Small intestine (tissue), 7 donors: ENCODE data around the gene AURKA. TPM values are rescaled to one million over a fixed set of nuclear protein-coding genes. Genes with fewer than 3 reads are reported as not detected.
"Not testable (repeated sequence)": the region's sequence is repeated elsewhere in the genome, so short reads cannot be mapped to it uniquely, and the experiment has no call there.

Source experiments
- DNase-seq, 2 donors: peaks; one replicate each; pipeline versions ENCODE4 v3.0.0 to v3.0.0-alpha.2; 2013
- FAIRE-seq: peaks from 2 replicates; lab custom pipeline; 2012; peaks lifted over from hg19 to GRCh38; lab: Jason Lieb, UNC
- H3K27ac ChIP-seq, 3 donors: one replicate each; pipeline ENCODE4 v1.5.1; 2013; ENCODE audit warnings: low read length in 2 of 3, mild to moderate bottlenecking in 2 of 3, control low read depth in 1 of 3, inconsistent platforms in 1 of 3, low read depth in 1 of 3, moderate library complexity in 1 of 3
- H3K27me3 ChIP-seq, 3 donors: one replicate each; pipeline ENCODE4 v1.6.1; 2013; ENCODE audit warnings: low read length in 3 of 3, inconsistent platforms in 1 of 3; ENCODE audit not compliant: control insufficient read depth in 3 of 3, insufficient read depth in 3 of 3
- H3K36me3 ChIP-seq, 3 donors: one replicate each; pipeline ENCODE4 v1.6.1; 2013; ENCODE audit warnings: low read length in 3 of 3, inconsistent platforms in 1 of 3, low read depth in 1 of 3, mild to moderate bottlenecking in 1 of 3, moderate library complexity in 1 of 3; ENCODE audit not compliant: control insufficient read depth in 3 of 3, insufficient read depth in 2 of 3
- H3K4me1 ChIP-seq, 3 donors: one replicate each; pipeline ENCODE4 v1.6.1; 2013; ENCODE audit warnings: low read length in 2 of 3, inconsistent platforms in 1 of 3, low read depth in 1 of 3, mild to moderate bottlenecking in 1 of 3, moderate library complexity in 1 of 3; ENCODE audit not compliant: control insufficient read depth in 3 of 3, insufficient read depth in 2 of 3
- H3K4me3 ChIP-seq, 3 donors: one replicate each; pipeline ENCODE4 v1.5.1; 2013; ENCODE audit warnings: low read length in 3 of 3, control low read depth in 1 of 3, inconsistent platforms in 1 of 3, low read depth in 1 of 3, mild to moderate bottlenecking in 1 of 3, moderate library complexity in 1 of 3
- H3K9me3 ChIP-seq, 2 donors: one replicate each; pipeline ENCODE4 v1.6.1; 2013; ENCODE audit warnings: low read depth in 1 of 2, low read length in 1 of 2; ENCODE audit not compliant: control insufficient read depth in 2 of 2, insufficient read depth in 1 of 2
- WGBS, 3 donors: extraction: QIAGEN DNeasy Blood & Tissue Kit; methylation state at CpG; one replicate each; pipeline ENCODE4 v1.1.7; 2013; 5-methylcytosine and 5-hydroxymethylcytosine counted together
- polyA plus RNA-seq, 4 donors: library from polyadenylated mRNA; stranded (reverse) in 3 of 4; unstranded in 1 of 4; fragments of 200-250 nt in 3 of 4; fragments of 120-200 nt in 1 of 4; gene quantifications; one replicate each; pipeline versions ENCODE4 v1.2.1 to v1.2.3, GENCODE V29; 2013
- donor health status: healthy with polysubstance abuse.
- donor health status: control.
- donor health status: control.
- donor health status: Bipolar disorder and iron deficiency.
- donor health status: healthy.

Gene AURKA
- polyA plus RNA-seq, 4 donors = 4.3 to 26.6 (median 13.6) TPM

DNA sequence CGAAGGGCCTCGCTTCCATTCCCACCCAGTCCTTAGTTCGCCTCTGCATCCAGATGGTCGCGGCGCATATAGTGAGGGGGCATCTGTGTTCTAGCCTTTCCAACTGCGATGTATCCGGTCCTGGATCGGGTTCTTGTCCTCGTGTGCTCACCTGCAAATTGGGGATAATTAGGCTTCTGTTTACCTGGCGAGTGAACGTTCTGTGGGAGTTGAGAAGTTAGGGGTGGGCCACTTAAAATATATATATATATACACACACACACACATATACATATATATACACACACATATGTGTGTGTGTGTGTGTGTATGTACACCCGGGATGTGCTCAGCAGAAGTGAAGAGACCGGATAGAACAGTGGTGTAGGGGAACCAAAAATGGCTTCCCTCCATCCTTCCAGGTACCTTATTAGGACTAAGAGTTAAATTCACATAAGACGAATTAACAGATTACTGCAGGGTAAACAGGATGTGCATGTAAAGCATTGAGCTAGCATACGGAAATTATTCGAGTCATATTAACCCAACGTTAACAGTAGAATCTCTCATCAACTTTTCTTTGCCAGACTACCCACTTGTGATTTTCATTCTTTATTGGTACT is 967 bp upstream of the AURKA start:
- H3K9me3 ChIP-seq = no peaks in the 10 kb centered on the region
- FAIRE-seq = no peak
- H3K27ac ChIP-seq = peak overlapping the region; percentile 86 to 94 (median 89)
- peaks cover 4 to 11% (median 10%) of the 10 kb centered on the region in 3 donors for H3K36me3 ChIP-seq
- no peaks in the 10 kb centered on the region for H3K27me3 ChIP-seq
- peak overlapping the region; percentile 76 to 93 (median 85) for H3K4me3 ChIP-seq
- H3K4me1 ChIP-seq = peaks cover 0 to 4% (median 0%) of the 10 kb centered on the region in 3 donors
- WGBS, 3 donors = 0 to 2% (median 1%) methylated on average over 18 of the region's 18 CpGs
- peak in 1 of 2 donors; percentile 5 for DNase-seq

DNA sequence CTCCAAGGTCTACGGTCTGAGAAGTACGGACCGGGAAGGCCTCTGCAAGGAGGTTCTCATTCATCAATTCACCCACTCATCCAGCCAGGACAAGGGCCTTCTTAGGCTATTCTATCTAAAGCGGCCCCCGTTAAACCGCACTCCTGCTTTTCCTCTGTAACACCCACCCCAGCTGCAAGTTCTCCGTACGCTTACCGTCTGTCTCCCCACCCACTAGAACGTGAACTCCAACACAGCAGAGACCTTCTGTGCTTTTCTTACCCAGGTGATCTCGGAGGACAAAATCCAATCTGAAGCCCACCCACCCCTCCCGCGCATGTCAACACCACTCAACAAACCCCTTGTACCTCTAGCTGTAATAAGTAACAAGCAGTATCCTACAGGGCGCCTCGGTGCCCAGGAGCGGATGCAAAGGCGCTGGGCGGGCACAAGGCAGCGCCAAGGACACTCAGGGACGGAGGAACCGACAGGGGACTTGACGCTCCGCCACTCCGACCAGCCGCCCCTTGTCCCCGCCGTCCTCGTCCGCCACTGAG is 351 bp downstream of the AURKA start:
- peak overlapping the region; percentile 78 to 94 (median 86) for H3K27ac ChIP-seq
- no peaks in the 10 kb centered on the region for H3K27me3 ChIP-seq
- WGBS, 3 donors = 0% methylated on average over 29 of the region's 29 CpGs
- no peaks in the 10 kb centered on the region for H3K9me3 ChIP-seq
- peaks cover 0 to 4% (median 0%) of the 10 kb centered on the region in 3 donors for H3K4me1 ChIP-seq
- peaks cover 0 to 11% (median 9%) of the 10 kb centered on the region in 3 donors for H3K36me3 ChIP-seq
- DNase-seq = no peak
- FAIRE-seq = no peak
- H3K4me3 ChIP-seq = peak overlapping the region; percentile 44 to 90 (median 85)

DNA sequence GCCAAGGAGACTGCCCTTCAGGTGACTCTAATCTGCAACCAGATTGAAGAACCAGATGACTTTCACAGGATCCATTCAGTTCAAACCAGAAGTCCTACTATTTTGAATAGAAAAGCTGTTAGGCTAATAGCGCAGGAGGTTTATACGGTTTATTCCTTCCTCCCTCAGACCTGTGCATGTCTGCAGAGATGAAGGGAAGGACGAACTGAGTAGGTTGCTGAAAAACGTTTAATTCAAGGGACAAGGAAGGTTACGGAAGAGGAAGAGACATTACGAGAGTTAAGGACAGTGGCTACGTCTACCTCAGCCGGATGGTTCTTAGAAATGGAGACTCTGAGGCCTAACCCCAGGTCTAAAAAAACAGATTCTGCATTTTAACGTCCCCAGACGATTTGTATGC is 978 bp downstream of the AURKA start:
- no peaks in the 10 kb centered on the region for H3K9me3 ChIP-seq
- DNase-seq (peak; percentile 8 to 24), FAIRE-seq (no peak)
- H3K4me3 ChIP-seq = peak overlapping the region in 2 of 3 donors; percentile 85 to 90
- peaks cover 0 to 4% (median 0%) of the 10 kb centered on the region in 3 donors for H3K4me1 ChIP-seq
- no peaks in the 10 kb centered on the region for H3K27me3 ChIP-seq
- peak overlapping the region in 2 of 3 donors; percentile 86 to 94 for H3K27ac ChIP-seq
- H3K36me3 ChIP-seq = peaks cover 3 to 13% (median 8%) of the 10 kb centered on the region in 3 donors
- 9 to 17% (median 16%) methylated on average over 10 of the region's 10 CpGs for WGBS, 3 donors

DNA sequence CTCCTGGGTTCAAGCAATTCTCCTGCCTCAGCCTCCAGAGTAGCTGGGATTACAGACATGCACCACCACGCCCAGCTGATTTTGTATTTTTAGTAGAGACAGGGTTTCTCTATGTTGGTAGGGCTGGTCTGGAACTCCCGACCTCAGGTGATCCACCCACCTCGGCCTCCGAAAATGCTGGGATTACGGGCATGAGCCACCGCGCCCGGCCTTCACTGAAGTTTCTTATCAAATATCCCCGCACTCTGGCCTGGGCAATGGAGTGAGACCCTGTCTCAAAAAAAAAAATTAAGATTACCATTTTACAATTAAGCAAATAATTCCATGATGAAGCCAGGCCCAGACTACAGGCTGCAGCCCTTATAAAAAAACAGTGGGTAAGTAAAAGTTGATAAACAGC is 1.6 kb downstream of the AURKA start:
- 92 to 97% (median 96%) methylated on average over 9 of the region's 9 CpGs for WGBS, 3 donors
- not testable (repeated sequence) for H3K27ac ChIP-seq, H3K4me1 ChIP-seq, FAIRE-seq, H3K4me3 ChIP-seq, DNase-seq, H3K9me3 ChIP-seq, H3K27me3 ChIP-seq
- peaks cover 2 to 15% (median 4%) of the 10 kb centered on the region in 3 donors for H3K36me3 ChIP-seq

DNA sequence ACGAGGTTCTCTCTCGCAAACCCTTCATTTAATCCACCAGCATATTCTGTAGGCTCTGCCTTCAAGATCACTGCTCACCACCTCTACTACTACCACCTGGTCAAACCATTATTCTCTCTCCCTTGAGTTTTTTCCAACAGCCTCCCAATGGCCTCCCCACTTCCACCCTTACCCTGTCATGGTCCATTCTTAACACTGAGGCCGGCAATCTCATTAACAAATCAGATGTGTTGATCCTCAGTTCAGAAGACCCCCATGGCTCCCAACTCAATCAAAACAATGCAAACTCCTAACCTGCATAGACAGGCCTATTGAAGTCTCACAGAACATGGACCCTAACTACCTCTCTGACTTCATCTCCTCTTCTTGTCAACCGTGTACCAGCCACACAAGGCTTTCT is 2.2 kb downstream of the AURKA start:
- Histone ChIP-seq H3K4me1 (peaks cover 0 to 4% (median 0%) of the 10 kb centered on the region in 3 donors), H3K4me3 (no peak overlapping the region), H3K27me3 (no peaks in the 10 kb centered on the region), H3K9me3 (no peaks in the 10 kb centered on the region), H3K27ac (no peak overlapping the region), H3K36me3 (peaks cover 0 to 14% (median 4%) of the 10 kb centered on the region in 3 donors)
- FAIRE-seq (no peak), DNase-seq (no peak)
- 96 to 99% (median 96%) methylated on average over 4 of the region's 4 CpGs for WGBS, 3 donors

DNA sequence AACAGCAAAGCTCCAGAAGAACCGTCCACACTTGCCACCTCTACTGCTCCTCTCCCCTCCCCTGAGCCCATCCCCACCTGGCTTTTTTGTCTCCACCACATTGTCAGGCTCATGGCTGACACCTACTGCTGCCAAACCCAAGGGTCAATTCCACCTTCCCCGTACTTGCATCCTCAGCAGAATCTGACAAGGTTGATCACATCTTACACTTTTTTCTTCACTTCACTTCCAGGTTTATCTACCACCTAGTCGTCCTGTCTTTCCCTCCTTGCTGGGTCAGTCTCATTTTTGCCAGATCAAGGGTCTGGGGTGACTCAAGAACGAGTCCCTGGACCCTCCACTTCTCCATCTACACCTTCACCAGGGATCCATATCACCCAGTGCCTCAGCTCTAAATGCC is 3.1 kb downstream of the AURKA start:
- 82 to 85% (median 83%) methylated on average over 4 of the region's 4 CpGs for WGBS, 3 donors
- Histone ChIP-seq H3K27ac (no peak overlapping the region), H3K9me3 (no peaks in the 10 kb centered on the region), H3K4me3 (no peak overlapping the region), H3K27me3 (no peaks in the 10 kb centered on the region), H3K4me1 (peaks cover 0 to 4% (median 0%) of the 10 kb centered on the region in 3 donors), H3K36me3 (peaks cover 0 to 14% (median 4%) of the 10 kb centered on the region in 3 donors)
- no peak for FAIRE-seq
- no peak for DNase-seq

DNA sequence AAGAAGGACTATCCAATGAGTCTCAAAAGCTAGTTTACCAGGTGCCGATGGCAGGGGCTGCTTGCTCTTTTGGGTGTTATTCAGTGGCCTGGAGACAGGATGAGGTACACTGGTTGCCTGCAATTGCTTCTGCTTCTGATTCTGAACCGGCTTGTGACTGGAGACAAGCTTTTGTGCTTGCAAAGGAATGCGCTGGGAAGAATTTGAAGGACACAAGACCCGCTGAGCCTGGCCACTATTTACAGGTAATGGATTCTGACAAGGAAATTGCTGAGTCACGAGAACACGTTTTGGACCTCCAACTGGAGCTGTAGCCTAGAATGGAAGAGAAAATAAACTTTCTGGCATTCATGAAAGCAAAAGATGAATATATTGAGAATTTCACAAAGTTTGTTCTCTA is 5.8 kb downstream of the AURKA start:
- Histone ChIP-seq H3K27me3 (no peaks in the 10 kb centered on the region), H3K36me3 (peaks cover 0 to 24% (median 4%) of the 10 kb centered on the region in 3 donors), H3K4me3 (no peak overlapping the region), H3K27ac (no peak overlapping the region), H3K4me1 (no peaks in the 10 kb centered on the region), H3K9me3 (no peaks in the 10 kb centered on the region)
- FAIRE-seq (no peak), DNase-seq (no peak)
- WGBS, 3 donors = 90 to 96% (median 95%) methylated on average over 6 of the region's 6 CpGs

DNA sequence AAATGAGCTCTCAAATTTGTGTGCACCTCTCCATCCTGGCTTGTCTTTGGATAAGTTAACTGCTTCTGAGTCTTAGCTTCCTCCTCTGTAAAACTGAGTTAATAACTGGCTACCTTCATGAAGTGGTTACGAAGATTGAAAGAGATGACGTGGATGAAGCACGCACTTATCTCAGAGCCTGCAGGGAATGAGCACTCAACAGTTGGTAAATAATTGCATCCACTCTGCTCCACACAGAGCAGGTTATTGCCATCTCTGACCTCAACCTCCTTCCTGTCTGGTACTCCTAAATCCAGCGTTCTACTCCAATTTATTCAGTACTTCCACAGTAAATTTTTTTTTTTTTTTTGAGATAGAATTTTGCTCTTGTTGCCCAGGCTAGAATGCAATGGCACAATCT is 6.9 kb downstream of the AURKA start:
- DNase-seq (no peak), FAIRE-seq (no peak)
- H3K36me3 ChIP-seq = peaks cover 0 to 24% (median 4%) of the 10 kb centered on the region in 3 donors
- no peaks in the 10 kb centered on the region for H3K4me1 ChIP-seq
- 93 to 98% (median 94%) methylated on average over 4 of the region's 4 CpGs for WGBS, 3 donors
- H3K4me3 ChIP-seq = no peak overlapping the region
- H3K9me3 ChIP-seq = no peaks in the 10 kb centered on the region
- H3K27me3 ChIP-seq = no peaks in the 10 kb centered on the region
- no peak overlapping the region for H3K27ac ChIP-seq
